Prostate gland (tissue), 2 donors: Measurements from ENCODE around the gene SUSD5.

Experiments
- POLR2A ChIP-seq: fragments of 450-650 bp; IDR thresholded peaks from one replicate; pipeline ENCODE4 v1.6.1; 2016; ENCODE audit warnings: antibody characterized with exemption, mild to moderate bottlenecking
- POLR2AphosphoS5 ChIP-seq: sonication (generic); formaldehyde crosslinking; IDR thresholded peaks from one replicate; pipeline ENCODE4 v1.6.1; 2017; ENCODE audit warnings: antibody characterized with exemption
- TF ChIP-seq, protein P1 (sequence below), 4 experiments: fragments of 200-600 bp in 2 of 4; fragments of 450-650 bp in 2 of 4; sonication (generic) in 2 of 4; IDR thresholded peaks; 1 replicate in 3 of 4; 2 replicates in 1 of 4; pipeline ENCODE4 v1.5.1; 2016 to 2019; ENCODE audit warnings: antibody characterized with exemption in 4 of 4, mild to moderate bottlenecking in 2 of 4, moderate library complexity in 2 of 4

DNA sequence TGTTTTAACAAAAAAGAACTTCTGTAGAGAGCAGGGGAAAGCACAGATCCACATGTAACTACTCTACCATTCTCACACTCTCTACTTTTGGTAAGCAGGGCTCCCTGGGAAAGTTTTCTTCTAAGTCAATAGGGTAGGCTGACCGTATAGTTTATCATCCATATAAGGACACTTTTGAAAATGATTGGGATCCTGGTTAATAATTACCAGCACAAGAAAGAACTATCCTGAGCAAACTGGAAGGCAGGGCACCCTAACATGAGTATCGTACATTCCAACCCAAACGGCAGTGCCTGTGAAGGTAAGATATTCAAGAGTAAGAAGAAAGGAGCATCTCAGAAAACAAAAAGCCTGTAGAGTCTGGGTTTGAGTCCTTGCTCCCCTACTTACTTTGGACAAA lies 22.1 kb downstream of the SUSD5 start:
- TF ChIP-seq POLR2AphosphoS5 (no peak), POLR2A (no peak)
- TF ChIP-seq, protein P1, sequence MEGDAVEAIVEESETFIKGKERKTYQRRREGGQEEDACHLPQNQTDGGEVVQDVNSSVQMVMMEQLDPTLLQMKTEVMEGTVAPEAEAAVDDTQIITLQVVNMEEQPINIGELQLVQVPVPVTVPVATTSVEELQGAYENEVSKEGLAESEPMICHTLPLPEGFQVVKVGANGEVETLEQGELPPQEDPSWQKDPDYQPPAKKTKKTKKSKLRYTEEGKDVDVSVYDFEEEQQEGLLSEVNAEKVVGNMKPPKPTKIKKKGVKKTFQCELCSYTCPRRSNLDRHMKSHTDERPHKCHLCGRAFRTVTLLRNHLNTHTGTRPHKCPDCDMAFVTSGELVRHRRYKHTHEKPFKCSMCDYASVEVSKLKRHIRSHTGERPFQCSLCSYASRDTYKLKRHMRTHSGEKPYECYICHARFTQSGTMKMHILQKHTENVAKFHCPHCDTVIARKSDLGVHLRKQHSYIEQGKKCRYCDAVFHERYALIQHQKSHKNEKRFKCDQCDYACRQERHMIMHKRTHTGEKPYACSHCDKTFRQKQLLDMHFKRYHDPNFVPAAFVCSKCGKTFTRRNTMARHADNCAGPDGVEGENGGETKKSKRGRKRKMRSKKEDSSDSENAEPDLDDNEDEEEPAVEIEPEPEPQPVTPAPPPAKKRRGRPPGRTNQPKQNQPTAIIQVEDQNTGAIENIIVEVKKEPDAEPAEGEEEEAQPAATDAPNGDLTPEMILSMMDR (IDR thresholded peaks at IDR 0.05), result no peak
